GM21723 (cell line): ENCODE measurements around the gene NTM.

Source experiments
- ATAC-seq: cut with Tn5 transposase; IDR thresholded peaks from one replicate; pipeline ENCODE4 v1.9.1; 2021; ENCODE audit warnings: mild to moderate bottlenecking, moderate library complexity; ENCODE audit not compliant: unreplicated experiment

Gene NTM

GRCh38 chr11:131458421-131458820 lies 88.0 kb downstream of the NTM start:
- ATAC-seq, result no peak

- ATAC-seq, result no peak
These were observed 90.5 kb downstream of the NTM start for GRCh38 chr11:131460931-131461330.

DNA sequence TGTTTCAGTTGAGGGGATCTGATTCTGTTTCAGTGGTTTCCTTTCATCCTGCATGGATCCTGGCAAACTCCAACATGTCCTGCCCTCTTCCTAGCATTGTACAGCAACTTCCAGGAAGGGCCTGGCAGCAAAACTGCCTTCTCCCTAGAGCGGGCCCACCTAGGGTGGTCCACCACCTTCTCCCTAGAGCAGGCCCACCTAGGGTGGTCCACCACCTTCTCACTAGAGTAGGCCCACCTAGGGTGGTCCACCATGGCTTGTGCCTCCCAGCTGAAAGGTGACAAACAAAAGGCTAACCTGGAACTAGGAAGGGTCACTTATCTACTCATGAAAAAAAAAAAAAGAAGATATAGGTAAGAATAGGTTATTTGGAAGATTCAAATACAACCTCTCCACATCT lies 92.2 kb downstream of the NTM start:
- no peak for ATAC-seq

DNA sequence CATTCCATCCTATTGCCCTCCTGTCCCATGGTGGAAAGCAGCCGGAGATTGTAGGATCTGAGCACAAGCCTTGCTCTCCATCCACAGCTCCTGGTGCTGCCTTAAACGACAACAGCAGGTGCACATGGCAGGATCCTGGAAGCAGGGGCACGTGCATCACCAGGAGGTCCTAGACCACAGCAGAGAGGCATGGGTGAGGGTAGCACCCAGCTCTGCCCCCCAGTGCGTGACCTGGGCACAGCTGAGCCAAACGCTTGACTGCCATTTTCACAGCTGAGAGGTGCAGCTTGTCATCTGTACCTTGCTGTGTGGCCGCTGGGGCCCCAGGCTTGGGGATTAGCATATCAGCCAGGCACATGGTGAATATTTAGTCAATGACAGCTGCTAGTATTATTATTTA lies 92.7 kb downstream of the NTM start:
- no peak for ATAC-seq

DNA sequence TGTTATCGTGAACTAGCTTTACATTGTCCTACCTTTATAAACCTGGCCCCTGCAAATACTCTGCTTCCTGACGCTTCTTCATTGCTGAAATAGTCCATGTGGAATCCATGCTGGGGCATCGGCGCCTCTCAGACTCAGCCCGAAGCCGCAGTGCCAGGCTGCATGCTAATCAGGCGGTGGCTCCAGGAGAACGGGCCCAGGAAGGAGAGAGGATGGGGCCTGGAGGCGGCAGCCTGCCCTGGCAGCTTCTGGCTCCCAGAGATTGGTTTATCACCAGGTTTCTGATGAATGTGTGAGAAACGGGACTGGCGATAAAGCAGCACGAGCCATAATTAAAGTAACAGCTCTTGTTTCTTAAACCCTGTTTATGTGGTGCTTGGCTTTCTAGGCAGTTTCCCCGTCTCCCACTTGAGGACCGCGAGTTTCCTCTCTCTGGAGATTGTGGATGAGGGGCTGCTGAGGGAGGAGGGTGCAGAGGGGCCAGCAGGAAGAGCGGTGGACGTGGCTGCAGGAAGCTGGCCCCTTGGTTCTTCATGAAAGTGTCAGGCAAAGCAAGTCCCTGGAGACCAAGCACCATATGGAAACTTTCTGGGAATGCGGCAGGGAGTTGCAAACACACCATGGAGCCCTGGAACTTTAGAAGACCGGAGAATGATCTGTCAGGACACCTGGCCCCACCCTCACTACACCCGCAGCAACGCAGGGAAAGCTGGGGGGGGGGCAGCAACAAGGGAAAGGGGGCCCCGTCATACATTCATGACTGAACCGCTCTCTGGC lies 93.4 kb downstream of the NTM start:
- no peak for ATAC-seq

DNA sequence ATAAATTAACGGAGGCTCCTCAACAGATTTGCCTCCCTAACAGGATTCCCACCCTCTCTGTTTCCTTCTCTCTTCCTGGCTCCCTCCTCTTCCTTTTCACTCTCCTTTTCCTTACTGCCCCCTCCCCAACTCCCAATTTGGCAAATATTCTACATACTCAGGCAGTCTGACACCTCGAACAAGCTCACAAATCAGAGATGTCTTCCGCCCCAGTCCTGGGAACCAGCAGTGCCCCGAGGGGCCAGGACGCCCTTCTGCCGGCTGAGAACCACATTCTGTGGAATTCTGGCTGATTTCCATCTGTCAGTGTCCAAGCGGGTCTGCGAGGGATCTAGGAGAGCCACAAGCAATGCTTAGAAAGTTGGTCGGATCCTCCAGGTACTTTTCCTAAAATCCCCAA lies 94.0 kb downstream of the NTM start:
- no peak for ATAC-seq

GRCh38 chr11:131465039-131465438 lies 94.6 kb downstream of the NTM start:
- no peak for ATAC-seq

DNA sequence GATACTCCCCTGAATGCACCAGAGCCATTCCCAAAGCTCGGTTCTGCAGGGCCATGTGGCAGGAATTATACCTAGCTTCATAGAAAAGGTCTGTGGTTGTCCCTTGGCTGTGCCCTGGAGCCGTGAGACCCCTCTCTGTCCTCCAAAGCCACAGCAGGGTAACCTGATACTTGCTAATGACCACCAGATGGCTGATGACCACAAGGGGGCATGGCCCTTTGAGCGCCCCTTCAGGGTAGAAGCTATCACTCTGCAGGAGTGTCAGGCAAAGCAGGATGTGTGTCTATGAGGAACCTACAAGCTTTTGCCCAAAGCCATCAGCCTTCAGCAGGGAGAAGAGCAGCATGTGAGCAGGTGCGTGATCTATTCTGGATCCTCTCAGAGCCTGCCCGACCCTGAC lies 95.3 kb downstream of the NTM start:
- no peak for ATAC-seq

- ATAC-seq, result no peak
These were observed 97.4 kb downstream of the NTM start for GRCh38 chr11:131467645-131468394.

GRCh38 chr11:131468565-131468964 lies 98.2 kb downstream of the NTM start:
- no peak for ATAC-seq

GRCh38 chr11:131470216-131470925 lies 100.0 kb downstream of the NTM start:
- ATAC-seq, result no peak

GRCh38 chr11:131471976-131472375 lies 101.6 kb downstream of the NTM start:
- no peak for ATAC-seq

GRCh38 chr11:131474947-131475346 lies 104.5 kb downstream of the NTM start:
- ATAC-seq, result no peak

- ATAC-seq, result no peak
These were observed 105.9 kb downstream of the NTM start for GRCh38 chr11:131476266-131476665.

GRCh38 chr11:131478341-131478740 lies 107.9 kb downstream of the NTM start:
- no peak for ATAC-seq

DNA sequence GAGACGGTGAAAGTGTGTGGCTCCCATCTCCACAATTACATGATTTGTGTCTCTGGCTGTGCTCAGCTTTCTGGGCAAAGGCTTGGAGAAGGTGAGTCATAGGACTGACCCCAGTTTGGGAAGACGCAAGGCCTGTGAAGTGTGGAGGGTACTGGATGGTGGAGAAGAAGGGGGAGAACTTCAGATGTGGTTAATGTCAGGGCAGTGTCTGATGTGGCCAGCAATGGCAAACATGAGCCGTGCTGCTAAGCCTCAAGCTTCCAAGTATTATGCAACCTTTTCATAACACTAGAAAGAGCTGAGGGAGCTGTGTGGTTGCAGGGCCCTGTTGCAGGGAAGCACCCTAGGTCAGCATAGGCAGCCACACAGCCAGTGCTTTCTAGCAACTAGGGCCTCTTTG lies 110.9 kb downstream of the NTM start:
- ATAC-seq, result no peak

DNA sequence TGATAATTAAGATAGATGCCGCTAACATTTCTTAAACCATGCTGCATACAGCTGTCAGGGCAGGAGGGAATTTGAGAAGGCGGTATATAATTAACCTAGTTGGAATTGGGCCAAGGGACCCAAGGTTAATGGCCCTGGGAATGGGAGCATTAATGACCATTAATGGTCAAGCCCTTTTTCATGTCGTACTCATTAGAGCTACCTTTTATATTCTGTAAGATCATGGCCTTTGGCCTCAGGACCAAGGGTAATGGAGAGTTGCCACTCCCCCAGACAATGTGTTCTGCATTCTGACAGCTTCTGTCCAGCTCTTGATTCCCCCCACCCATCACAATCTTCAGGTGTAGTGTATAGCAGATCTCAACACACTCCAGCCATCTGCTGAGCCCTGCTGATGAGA lies 111.6 kb downstream of the NTM start:
- no peak for ATAC-seq

GRCh38 chr11:131483453-131483852 lies 113.0 kb downstream of the NTM start:
- no peak for ATAC-seq

DNA sequence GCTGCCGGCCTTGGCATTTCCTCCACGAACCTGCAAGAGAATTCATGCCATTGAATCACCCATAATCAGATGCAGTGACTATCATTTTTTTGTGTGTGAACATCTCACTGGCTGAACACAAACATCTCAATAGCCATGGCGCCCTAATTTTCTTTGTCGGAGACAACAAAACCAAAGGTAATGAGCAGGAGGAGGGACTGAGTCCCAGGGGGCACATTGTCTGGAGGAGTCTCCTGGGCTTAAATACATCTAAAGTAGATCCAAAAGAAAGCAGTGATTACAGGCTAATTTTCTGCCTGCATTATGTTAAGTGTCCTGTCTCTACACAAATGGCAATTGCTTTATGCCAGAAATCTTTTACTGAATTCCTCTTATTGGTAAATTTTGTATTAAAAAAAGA lies 113.5 kb downstream of the NTM start:
- no peak for ATAC-seq

GRCh38 chr11:131486100-131486499 lies 115.7 kb downstream of the NTM start:
- ATAC-seq, result no peak

DNA sequence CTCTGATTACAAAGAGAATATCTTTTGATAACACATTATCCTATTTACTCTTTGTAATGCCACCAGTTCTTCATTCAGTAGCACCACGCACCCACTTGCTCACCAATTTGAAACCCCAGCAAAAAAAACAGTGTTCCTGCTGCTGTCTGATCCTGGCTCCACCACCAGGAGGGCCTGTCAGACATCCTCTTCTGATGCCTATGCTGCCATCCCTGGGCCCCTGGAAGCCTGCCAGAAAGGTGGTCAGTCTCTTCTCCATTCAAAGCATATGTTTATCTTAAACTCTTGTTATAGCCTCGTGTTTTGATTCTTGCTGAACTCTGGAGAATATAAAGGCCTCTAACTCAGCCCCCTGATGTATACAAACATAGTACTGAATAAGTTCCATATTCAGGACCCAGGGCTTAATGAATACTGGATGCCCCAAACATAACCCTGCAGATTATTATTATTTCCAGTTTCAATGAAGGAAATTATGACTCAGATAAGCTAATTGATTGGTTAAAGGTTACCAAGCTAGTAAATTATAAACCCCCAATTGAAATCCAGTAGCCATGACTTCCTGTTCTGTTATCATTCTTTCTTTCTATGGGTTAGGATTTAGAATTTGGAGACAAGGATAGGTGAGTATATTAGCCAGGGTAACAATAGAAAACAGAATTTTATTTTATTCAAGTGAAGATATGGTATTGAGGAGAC lies 116.7 kb downstream of the NTM start:
- ATAC-seq, result no peak
